Stimulated activated CD4-positive, alpha-beta T cell treated with anti-CD3 and anti-CD28 coated beads, Interleukin-2, amount 100 ng/mL, for 4 hours (primary cell): Measurements from ENCODE around the gene EXOC6B.
"Not testable (repeated sequence)": the region's sequence is repeated elsewhere in the genome, so short reads cannot be mapped to it uniquely, and the experiment has no call there.

ENCODE experiments used
- DNase-seq: peaks from one replicate; pipeline ENCODE4 v3.0.0-alpha.2; 2020; ENCODE audit warnings: low read depth

The EXOC6B gene

GRCh38 chr2:72438364-72438763 lies 387.5 kb downstream of the EXOC6B start:
- no peak for DNase-seq

GRCh38 chr2:72431737-72432136 lies 394.1 kb downstream of the EXOC6B start:
- DNase-seq = no peak

GRCh38 chr2:72427022-72427861 lies 398.6 kb downstream of the EXOC6B start:
- DNase-seq = no peak

- DNase-seq = no peak
Observed at GRCh38 chr2:72425996-72426395, 399.8 kb downstream of the EXOC6B start.

GRCh38 chr2:72423756-72424155 lies 402.1 kb downstream of the EXOC6B start:
- no peak for DNase-seq

GRCh38 chr2:72421771-72422379 lies 404.0 kb downstream of the EXOC6B start:
- DNase-seq = not testable (repeated sequence)

- DNase-seq = no peak
Observed at GRCh38 chr2:72415781-72416475, 409.9 kb downstream of the EXOC6B start.

- DNase-seq = no peak
Observed at GRCh38 chr2:72415241-72415661, 410.6 kb downstream of the EXOC6B start.

GRCh38 chr2:72414137-72414760 lies 411.6 kb downstream of the EXOC6B start:
- DNase-seq = no peak

- DNase-seq = no peak
Observed at GRCh38 chr2:72413716-72414115, 412.1 kb downstream of the EXOC6B start.

- no peak for DNase-seq
Observed at GRCh38 chr2:72412214-72412613, 413.6 kb downstream of the EXOC6B start.

GRCh38 chr2:72399879-72400278 lies 426.0 kb downstream of the EXOC6B start:
- no peak for DNase-seq

GRCh38 chr2:72395096-72395495 lies 430.7 kb downstream of the EXOC6B start:
- DNase-seq = no peak

GRCh38 chr2:72394541-72395070 lies 431.2 kb downstream of the EXOC6B start:
- no peak for DNase-seq

GRCh38 chr2:72389447-72389846 lies 436.4 kb downstream of the EXOC6B start:
- DNase-seq = no peak

GRCh38 chr2:72388263-72388662 lies 437.6 kb downstream of the EXOC6B start:
- DNase-seq = no peak

- DNase-seq = no peak
Observed at GRCh38 chr2:72386288-72386687, 439.5 kb downstream of the EXOC6B start.

- no peak for DNase-seq
Observed at GRCh38 chr2:72378753-72379348, 447.0 kb downstream of the EXOC6B start.

- no peak for DNase-seq
Observed at GRCh38 chr2:72367530-72368225, 458.2 kb downstream of the EXOC6B start.

GRCh38 chr2:72363406-72363805 lies 462.4 kb downstream of the EXOC6B start:
- DNase-seq = no peak

- DNase-seq = no peak
Observed at GRCh38 chr2:72362733-72363132, 463.1 kb downstream of the EXOC6B start.
